Astrocyte of the spinal cord (primary cell): Measurements from ENCODE around the gene NCKAP5.

Experiments
- DNase-seq: peaks from one replicate; pipeline ENCODE4 v3.0.0; 2011; ENCODE audit warnings: low read depth, low spot score
- H3K4me3 ChIP-seq: 2 replicates; pipeline ENCODE4 v1.5.1; 2011; ENCODE audit warnings: low read depth, mild to moderate bottlenecking, low read length, moderate library complexity
- CTCF ChIP-seq: IDR thresholded peaks from 2 replicates; pipeline ENCODE4 v1.5.1; 2012; ENCODE audit warnings: low read depth, mild to moderate bottlenecking, low read length, inconsistent platforms
- in situ Hi-C: cut with HindIII; loops from 2 replicates; pipeline ENCODE4 v1.10.0; 2017; ENCODE audit warnings: low sequenced_read_pairs

NCKAP5 gene

DNA sequence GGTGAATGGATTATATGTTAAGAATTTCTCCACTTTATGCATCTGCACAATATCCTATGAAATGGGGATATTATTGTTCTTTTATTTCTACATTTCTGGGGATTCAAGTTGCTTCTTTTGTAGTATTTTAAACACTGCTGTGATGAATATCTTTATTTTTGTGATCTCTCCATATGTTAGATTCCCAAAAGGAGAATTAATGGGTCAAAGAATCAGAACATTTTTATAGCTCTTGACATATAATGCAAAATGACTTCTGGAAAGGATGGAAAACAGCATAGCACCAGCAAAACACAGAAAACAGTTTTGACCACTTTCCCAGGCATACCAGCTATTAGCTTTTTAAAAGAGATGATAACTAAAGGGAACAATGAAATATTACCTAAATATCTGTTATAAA is 135.5 kb downstream of the NCKAP5 start:
- in situ Hi-C loops: no loop called here
- TF ChIP-seq CTCF: no peak
- DNase-seq: no peak
- no peak overlapping the region for H3K4me3 ChIP-seq

DNA sequence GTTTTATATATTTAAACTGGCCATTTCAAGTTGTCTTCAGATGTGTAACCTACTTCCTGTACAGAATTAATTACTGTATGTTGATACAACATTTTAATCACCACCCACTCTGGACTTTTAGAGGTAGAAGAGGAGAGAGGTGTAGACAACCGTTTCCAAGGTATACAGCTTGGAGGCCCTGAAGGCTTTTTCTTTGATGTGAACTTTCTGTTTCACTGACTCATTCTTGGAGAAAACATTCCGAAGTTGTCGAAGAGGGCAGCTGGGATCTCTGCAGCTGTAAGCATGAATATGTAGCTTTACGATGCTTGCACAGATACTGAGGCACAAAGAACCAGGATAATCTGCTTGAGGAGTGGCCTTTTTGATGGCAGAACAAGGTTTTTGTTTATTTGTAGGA is 137.0 kb downstream of the NCKAP5 start:
- H3K4me3 ChIP-seq: no peak overlapping the region
- no peak for TF ChIP-seq CTCF
- in situ Hi-C loops: no loop called here
- peak; percentile 42 for DNase-seq

- TF ChIP-seq CTCF: no peak
- in situ Hi-C loops: no loop called here
- DNase-seq: no peak
- H3K4me3 ChIP-seq: no peak overlapping the region
These were observed 141.5 kb downstream of the NCKAP5 start for GRCh38 chr2:133426791-133427190.

DNA sequence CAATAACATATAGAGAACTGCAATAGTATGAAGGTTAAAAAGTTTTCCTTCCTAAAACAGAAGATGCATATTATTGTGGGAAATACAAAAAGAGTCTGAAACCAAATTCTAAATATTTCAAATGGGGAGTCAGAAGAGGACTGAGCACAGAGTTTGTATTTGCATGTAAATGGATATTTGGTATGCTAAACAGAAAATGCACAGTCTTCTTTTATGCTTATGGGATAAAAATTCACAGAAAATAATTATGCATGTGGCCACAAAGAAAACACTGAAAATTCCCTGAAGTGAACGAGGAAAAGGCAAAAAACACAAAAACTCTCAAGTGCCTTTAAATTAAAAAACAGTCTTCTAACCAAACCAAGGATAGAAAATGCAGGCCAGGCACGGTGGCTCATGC is 142.7 kb downstream of the NCKAP5 start:
- in situ Hi-C loops: no loop called here
- no peak for DNase-seq
- no peak for TF ChIP-seq CTCF
- H3K4me3 ChIP-seq: no peak overlapping the region

DNA sequence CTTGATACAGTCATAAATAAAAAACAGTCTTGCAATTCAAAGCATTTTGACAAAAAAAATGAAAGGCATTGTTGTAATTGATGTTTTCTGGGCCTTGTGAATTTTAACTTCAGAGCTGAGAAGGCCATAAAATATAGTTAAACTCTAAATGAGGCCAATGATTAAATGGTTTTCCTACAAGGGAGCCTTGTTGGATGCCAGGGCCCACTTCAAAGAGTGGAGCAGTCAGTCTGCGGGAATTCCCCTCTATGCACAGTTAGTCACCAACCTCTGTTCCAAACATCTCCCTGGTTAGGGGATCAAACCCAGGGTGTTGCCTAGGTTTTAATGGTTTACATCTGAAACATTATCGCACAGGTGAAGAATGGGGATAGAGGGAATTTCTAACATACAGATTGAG is 143.4 kb downstream of the NCKAP5 start:
- in situ Hi-C loops: no loop called here
- peak; percentile 72 for DNase-seq
- H3K4me3 ChIP-seq: no peak overlapping the region
- no peak for TF ChIP-seq CTCF

GRCh38 chr2:133422931-133423351 is 145.3 kb downstream of the NCKAP5 start:
- no peak for TF ChIP-seq CTCF
- DNase-seq: peak; percentile 64

More at GRCh38 chr2:133422931-133423351, 145.3 kb downstream of the NCKAP5 start:
- in situ Hi-C loops: no loop called here
- no peak overlapping the region for H3K4me3 ChIP-seq
